H1 (cell line): ENCODE data around the gene GSDMA. TPM values are rescaled to one million over a fixed set of nuclear protein-coding genes. Genes with fewer than 3 reads are reported as not detected.

ENCODE experiments used
- ASH2L ChIP-seq: fragments of 200-600, 300-600 bp; sonication (generic); IDR thresholded peaks from one replicate; pipeline ENCODE4 v1.7.1; 2017; ENCODE audit warnings: low read length
- CHD2 ChIP-seq: IDR thresholded peaks from 2 replicates; pipeline ENCODE4 v1.6.1; 2012; ENCODE audit warnings: low read length, improper control_type of control experiment
- CHD7 ChIP-seq: fragments of 300-600 bp; sonication (generic); IDR thresholded peaks from 2 replicates; pipeline ENCODE4 v1.7.1; 2012; ENCODE audit warnings: low read length, moderate library complexity, mild to moderate bottlenecking, inconsistent platforms; ENCODE audit not compliant: insufficient replicate concordance
- E2F6 ChIP-seq: IDR thresholded peaks from 2 replicates; pipeline ENCODE4 v1.6.1; 2012; ENCODE audit warnings: inconsistent platforms
- JUN ChIP-seq: IDR thresholded peaks from 2 replicates; pipeline ENCODE4 v1.6.1; 2011; ENCODE audit warnings: low read depth, mild to moderate bottlenecking, improper control_type of control experiment, low read length
- JUND ChIP-seq: IDR thresholded peaks from 2 replicates; pipeline ENCODE4 v1.6.1; 2011; ENCODE audit warnings: mild to moderate bottlenecking, improper control_type of control experiment, low read length
- POU5F1 ChIP-seq: IDR thresholded peaks from 2 replicates; pipeline ENCODE4 v1.6.1; 2011; ENCODE audit warnings: low read depth, mild to moderate bottlenecking, low read length, moderate library complexity
- RXRA ChIP-seq: IDR thresholded peaks from 2 replicates; pipeline ENCODE4 v1.6.1; 2011; ENCODE audit warnings: low read depth, mild to moderate bottlenecking, low read length, moderate library complexity; ENCODE audit not compliant: insufficient read depth
- SP1 ChIP-seq: IDR thresholded peaks from 2 replicates; pipeline ENCODE4 v1.6.1; 2011; ENCODE audit warnings: low read depth, low read length
- SP2 ChIP-seq: IDR thresholded peaks from 2 replicates; pipeline ENCODE4 v1.6.1; 2012; ENCODE audit warnings: mild to moderate bottlenecking, low read length, inconsistent platforms
- TAF1 ChIP-seq: IDR thresholded peaks from 2 replicates; pipeline ENCODE4 v1.6.1; 2011; ENCODE audit warnings: mild to moderate bottlenecking, low read depth, low read length
- polyA plus RNA-seq, 7 experiments: library from polyadenylated mRNA; depleted of rRNA in 3 of 7; stranded (reverse) in 5 of 7; unstranded in 2 of 7; fragments of >200 nt in 5 of 7; fragments of 200-250 nt in 2 of 7; gene quantifications; 1 replicate in 5 of 7; 2 replicates in 1 of 7; 4 replicates in 1 of 7; pipeline versions ENCODE4 v1.2.1 to v1.2.3, GENCODE V29; 2011 to 2013; ENCODE audit warnings: missing spikeins in 2 of 7, mixed read lengths in 2 of 7
- total RNA-seq: library from RNA; stranded (reverse); fragmentation: NEBNext Ultra II Directional; extraction: Animal tissue kit (Norgen Biotek cat#: 25700); gene quantifications from 2 replicates; pipeline ENCODE4 v1.2.1, GENCODE V29; 2021

The GSDMA gene
- total and polyA plus RNA-seq, 2 of the 8 experiments (the other 6 are each of a cell fraction or from before 2014, with no cell fraction given) = 0.03 TPM; not detected in 1

- TF ChIP-seq CHD7 = no peak
- no peak for TF ChIP-seq SP1
- TF ChIP-seq JUN = no peak
- no peak for TF ChIP-seq CHD2
- TF ChIP-seq ASH2L = no peak
- TF ChIP-seq E2F6 = no peak
- TF ChIP-seq POU5F1 = no peak
- no peak for TF ChIP-seq RXRA
- no peak for TF ChIP-seq TAF1
- TF ChIP-seq SP2 = no peak
- no peak for TF ChIP-seq JUND
Measured at GRCh38 chr17:40000161-40000560, 37.4 kb downstream of the GSDMA start (continued).
